Measurements from ENCODE around the gene GRIK4.

DNA sequence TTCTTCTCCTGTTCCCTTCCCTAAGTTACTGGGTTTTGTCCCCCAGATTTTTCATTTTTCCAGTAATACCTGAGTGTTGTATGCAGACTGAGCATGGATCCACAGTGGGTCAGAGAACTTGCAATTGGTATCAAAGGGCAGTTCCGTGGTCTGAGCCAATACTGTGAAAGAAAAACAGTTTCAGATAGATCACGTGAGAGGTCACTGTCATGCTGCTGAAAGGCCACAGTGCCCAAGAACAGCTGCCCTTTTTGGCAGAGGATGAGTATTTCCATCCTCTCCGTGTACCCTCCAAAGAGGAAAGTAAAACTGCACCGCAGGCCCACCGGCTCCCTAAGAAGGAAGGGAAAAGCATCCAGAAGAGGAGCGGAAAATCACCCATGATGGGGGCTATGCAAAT is 439.3 kb downstream of the GRIK4 start:
- TF ChIP-seq SUZ12 (IDR thresholded peaks at IDR 0.05; ENCODE audit: extremely low read depth, insufficient read depth, insufficient read length) (no peak), ZNF274 (IDR thresholded peaks at IDR 0.05; ENCODE audit: low read depth, low read length) (no peak), YY1 (IDR thresholded peaks at IDR 0.05; ENCODE audit: insufficient read depth, insufficient read length) (no peak)

Measured in NT2/D1 (cell line).